Astrocyte (in vitro differentiated cells and primary cell): ENCODE data around the gene CHRDL2.

Experiments
- EZH2 ChIP-seq: IDR thresholded peaks from 2 replicates; pipeline ENCODE4 v1.6.1; 2012; ENCODE audit warnings: mild to moderate bottlenecking, low read length, inconsistent platforms; ENCODE audit not compliant: insufficient read depth
- TF ChIP-seq, protein P1 (sequence below): IDR thresholded peaks from 2 replicates; pipeline ENCODE4 v1.5.1; 2011; ENCODE audit warnings: low read depth, mild to moderate bottlenecking, inconsistent platforms, low read length, moderate library complexity; ENCODE audit not compliant: insufficient read depth

DNA sequence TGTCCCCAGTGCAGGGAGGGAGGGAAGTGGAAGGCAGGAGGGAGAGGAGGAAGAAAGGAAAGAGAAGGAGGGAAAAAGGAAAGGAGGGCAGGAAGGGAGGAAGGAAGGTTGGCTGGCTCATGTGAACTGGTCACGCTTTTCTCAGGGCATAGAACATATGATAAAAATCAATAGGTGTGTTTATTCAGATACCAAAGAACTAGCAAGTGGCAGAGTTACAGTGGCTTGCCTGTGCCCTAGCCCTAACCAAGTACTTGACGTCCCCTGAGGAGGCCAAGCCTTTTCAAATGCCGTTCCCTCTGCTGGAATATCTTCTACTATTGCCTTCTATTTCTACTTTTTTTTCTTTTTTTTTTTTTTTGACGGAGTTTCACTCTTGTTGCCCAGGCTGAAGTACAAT lies 33.5 kb downstream of the CHRDL2 start:
- TF ChIP-seq, protein P1, sequence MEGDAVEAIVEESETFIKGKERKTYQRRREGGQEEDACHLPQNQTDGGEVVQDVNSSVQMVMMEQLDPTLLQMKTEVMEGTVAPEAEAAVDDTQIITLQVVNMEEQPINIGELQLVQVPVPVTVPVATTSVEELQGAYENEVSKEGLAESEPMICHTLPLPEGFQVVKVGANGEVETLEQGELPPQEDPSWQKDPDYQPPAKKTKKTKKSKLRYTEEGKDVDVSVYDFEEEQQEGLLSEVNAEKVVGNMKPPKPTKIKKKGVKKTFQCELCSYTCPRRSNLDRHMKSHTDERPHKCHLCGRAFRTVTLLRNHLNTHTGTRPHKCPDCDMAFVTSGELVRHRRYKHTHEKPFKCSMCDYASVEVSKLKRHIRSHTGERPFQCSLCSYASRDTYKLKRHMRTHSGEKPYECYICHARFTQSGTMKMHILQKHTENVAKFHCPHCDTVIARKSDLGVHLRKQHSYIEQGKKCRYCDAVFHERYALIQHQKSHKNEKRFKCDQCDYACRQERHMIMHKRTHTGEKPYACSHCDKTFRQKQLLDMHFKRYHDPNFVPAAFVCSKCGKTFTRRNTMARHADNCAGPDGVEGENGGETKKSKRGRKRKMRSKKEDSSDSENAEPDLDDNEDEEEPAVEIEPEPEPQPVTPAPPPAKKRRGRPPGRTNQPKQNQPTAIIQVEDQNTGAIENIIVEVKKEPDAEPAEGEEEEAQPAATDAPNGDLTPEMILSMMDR, result no peak
- no peak for TF ChIP-seq EZH2
